ENCODE results near the gene SEC11C. TPM values are rescaled to one million over a fixed set of nuclear protein-coding genes. Genes with fewer than 3 reads are reported as not detected.

The SEC11C gene
- total RNA-seq, result 10 to 100 TPM; 41.8 to 77.1 TPM

- no peaks in the 10 kb centered on the region for H3K27me3 ChIP-seq
- H3K4me3 ChIP-seq, result peak within 1 kb of the TSS; percentile 84 to 98
- H3K27ac ChIP-seq, result peak within 1 kb of the TSS; percentile 75 to 97 (median 93)
- DNase-seq, result peak; percentile 98 to 99 (median 98)
- H3K36me3 ChIP-seq (replicated peaks in 1 of 2; ENCODE audit: insufficient read depth in 1 of 2, low read depth in 2 of 2), result no peaks in the 10 kb centered on the region
- WGBS, 2 donors, result 0 to 1% methylated on average over 19 to 53 of the region's 55 CpGs
- ATAC-seq, result peak; percentile 97
- H3K9me3 ChIP-seq, result no peaks in the 10 kb centered on the region
- H3K4me1 ChIP-seq, result peaks cover 28% of the 10 kb centered on the region
- TF ChIP-seq POLR2A (IDR thresholded peaks at IDR 0.05), result peak; percentile 40 to 74 (median 68)
- TF ChIP-seq CTCF (IDR thresholded peaks at IDR 0.05), result no peak
- intact Hi-C loops (cut with DNase I), result no loop called here
Measured at GRCh38 chr18:59139615-59140301, at the start of gene SEC11C. SEC11C (plus strand) TSS chr18:59139884; CDS start chr18:59139949, 65 bp downstream.

GRCh38 chr18:59090966-59091603 lies 48.6 kb upstream of the SEC11C start:
- H3K36me3 ChIP-seq (replicated peaks in 1 of 2; ENCODE audit: insufficient read depth in 1 of 2, low read depth in 2 of 2), result no peaks in the 10 kb centered on the region
- intact Hi-C loops (cut with DNase I), result no loop called here
- no peak overlapping the region for H3K4me3 ChIP-seq
- ATAC-seq (no peak), DNase-seq (no peak)
- H3K9me3 ChIP-seq, result no peaks in the 10 kb centered on the region
- no peaks in the 10 kb centered on the region for H3K4me1 ChIP-seq
- no peak overlapping the region for H3K27ac ChIP-seq
- TF ChIP-seq POLR2A (IDR thresholded peaks at IDR 0.05) (no peak), CTCF (IDR thresholded peaks at IDR 0.05) (no peak)
- H3K27me3 ChIP-seq, result no peaks in the 10 kb centered on the region
- 82 to 87% methylated on average over 5 of the region's 5 CpGs for WGBS, 2 donors

- DNase-seq (no peak), ATAC-seq (no peak)
- Histone ChIP-seq H3K4me1 (no peaks in the 10 kb centered on the region), H3K27ac (no peak overlapping the region), H3K9me3 (no peaks in the 10 kb centered on the region), H3K36me3 (replicated peaks in 1 of 2; ENCODE audit: insufficient read depth in 1 of 2, low read depth in 2 of 2) (no peaks in the 10 kb centered on the region), H3K27me3 (no peaks in the 10 kb centered on the region), H3K4me3 (no peak overlapping the region)
- TF ChIP-seq CTCF (IDR thresholded peaks at IDR 0.05), result no peak
- no peak for TF ChIP-seq POLR2A (IDR thresholded peaks at IDR 0.05)
- intact Hi-C loops (cut with DNase I), result no loop called here
- 76 to 81% methylated on average over 6 to 7 of the region's 7 CpGs for WGBS, 2 donors
Measured at GRCh38 chr18:59093668-59094067, 46.0 kb upstream of the SEC11C start.

GRCh38 chr18:59094569-59094968 lies 45.1 kb upstream of the SEC11C start:
- H3K27me3 ChIP-seq, result no peaks in the 10 kb centered on the region
- H3K27ac ChIP-seq, result no peak overlapping the region
- ATAC-seq (no peak), DNase-seq (no peak)
- no peaks in the 10 kb centered on the region for H3K36me3 ChIP-seq (replicated peaks in 1 of 2; ENCODE audit: insufficient read depth in 1 of 2, low read depth in 2 of 2)
- intact Hi-C loops (cut with DNase I), result no loop called here
- WGBS, 2 donors, result 81 to 90% methylated on average over 5 of the region's 5 CpGs
- no peak overlapping the region for H3K4me3 ChIP-seq
- TF ChIP-seq CTCF (IDR thresholded peaks at IDR 0.05), result no peak
- no peak for TF ChIP-seq POLR2A (IDR thresholded peaks at IDR 0.05)
- no peaks in the 10 kb centered on the region for H3K4me1 ChIP-seq
- no peaks in the 10 kb centered on the region for H3K9me3 ChIP-seq

All from body of pancreas (tissue), 4 donors.